Spinal cord (tissue), 10 donors: ENCODE results near the gene DHRS7B. TPM values are rescaled to one million over a fixed set of nuclear protein-coding genes. Genes with fewer than 3 reads are reported as not detected.

Experiments used
- DNase-seq, 6 donors: peaks; one replicate each; pipeline versions ENCODE4 v3.0.0 to v3.0.0-alpha.2; 2013 to 2015; ENCODE audit warnings: low spot score in 6 of 6, low read depth in 4 of 6
- H3K27ac ChIP-seq: one replicate; pipeline ENCODE4 v1.5.1; 2013; ENCODE audit warnings: low read depth, low read length, control low read depth
- H3K27me3 ChIP-seq: one replicate; pipeline ENCODE4 v1.6.1; 2013; ENCODE audit warnings: low read length; ENCODE audit not compliant: control insufficient read depth, insufficient read depth
- H3K36me3 ChIP-seq: one replicate; pipeline ENCODE4 v1.6.1; 2013; ENCODE audit warnings: low read length; ENCODE audit not compliant: control insufficient read depth, insufficient read depth
- H3K4me1 ChIP-seq: one replicate; pipeline ENCODE4 v1.6.1; 2013; ENCODE audit warnings: low read length; ENCODE audit not compliant: control insufficient read depth, insufficient read depth
- H3K4me3 ChIP-seq: one replicate; pipeline ENCODE4 v1.5.1; 2013; ENCODE audit warnings: low read depth, low read length, control low read depth
- H3K9me3 ChIP-seq: one replicate; pipeline ENCODE4 v1.6.1; 2013; ENCODE audit warnings: low read length; ENCODE audit not compliant: control insufficient read depth, insufficient read depth
- WGBS: methylation state at CpG from one replicate; pipeline ENCODE4 v1.1.5; 2013; ENCODE audit warnings: missing lambda C conversion rate; ENCODE audit not compliant: insufficient coverage; 5-methylcytosine and 5-hydroxymethylcytosine counted together
- polyA plus RNA-seq, 2 donors: library from polyadenylated mRNA; unstranded; fragments of 120-200 nt; gene quantifications; one replicate each; pipeline ENCODE4 v1.2.1, GENCODE V29; 2013; ENCODE audit not compliant: insufficient read length in 2 of 2
- total RNA-seq, 2 donors: library from RNA; depleted of rRNA in 1 of 2; stranded (reverse); fragments of 120-200 nt in 1 of 2; fragments of >200 nt in 1 of 2; gene quantifications; one replicate each; pipeline versions ENCODE4 v1.2.3 to v1.2.4, GENCODE V29; 2013 to 2014
- donor health status: healthy.

Gene DHRS7B
- total and polyA plus RNA-seq, 4 donors: 20.3 to 43.2 (median 31.9) TPM

DNA sequence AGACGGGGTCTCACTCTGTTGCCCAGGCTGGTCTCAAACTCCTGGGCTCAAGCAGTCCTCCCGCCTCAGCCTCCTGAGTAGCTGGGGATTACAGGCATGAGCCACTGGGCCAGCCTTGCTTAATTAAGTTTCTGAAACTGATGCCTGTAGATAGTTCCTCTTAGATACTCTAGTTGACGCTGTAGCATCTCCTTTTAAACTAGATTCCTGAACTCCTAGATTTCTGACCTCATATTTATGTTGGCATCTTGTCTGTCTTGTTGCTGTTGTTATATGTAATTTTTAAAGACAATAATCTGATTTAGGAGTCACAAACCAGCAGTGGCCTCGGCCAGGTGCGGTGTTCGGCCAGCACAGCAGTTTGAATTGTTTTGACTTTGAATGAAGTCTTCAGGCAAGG is 37.5 kb downstream of the DHRS7B start:
- no peaks in the 10 kb centered on the region for H3K9me3 ChIP-seq
- H3K36me3 ChIP-seq: no peaks in the 10 kb centered on the region
- H3K4me1 ChIP-seq: peaks cover 11% of the 10 kb centered on the region
- no peak for DNase-seq
- H3K27me3 ChIP-seq: no peaks in the 10 kb centered on the region
- WGBS: 93% methylated on average over 2 of the region's 6 CpGs
- H3K27ac ChIP-seq: no peak overlapping the region
- no peak overlapping the region for H3K4me3 ChIP-seq

DNA sequence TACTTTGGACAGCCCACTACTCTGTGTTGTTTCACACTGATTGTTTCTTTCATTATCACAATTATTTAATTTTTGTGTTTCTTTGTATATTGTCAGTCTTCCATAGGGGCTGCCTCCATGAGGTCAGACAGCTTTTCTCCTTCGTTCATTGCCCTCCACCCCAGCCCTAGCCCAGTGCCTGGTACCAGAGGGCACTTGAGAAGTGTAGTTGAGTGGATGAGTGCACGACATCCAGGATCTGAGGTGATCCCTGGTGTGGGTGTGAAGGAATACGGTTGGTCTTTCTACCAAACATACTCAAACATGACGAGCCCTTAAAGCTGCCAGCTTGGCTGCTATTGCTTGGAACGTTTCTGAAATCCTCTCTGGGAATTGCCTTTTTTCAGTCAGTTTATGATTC is 37.9 kb downstream of the DHRS7B start:
- Histone ChIP-seq H3K36me3 (no peaks in the 10 kb centered on the region), H3K9me3 (no peaks in the 10 kb centered on the region), H3K27ac (no peak overlapping the region), H3K4me1 (peaks cover 16% of the 10 kb centered on the region), H3K27me3 (no peaks in the 10 kb centered on the region), H3K4me3 (no peak overlapping the region)
- no peak for DNase-seq
- WGBS: 100% methylated on average over 1 of the region's 5 CpGs

DNA sequence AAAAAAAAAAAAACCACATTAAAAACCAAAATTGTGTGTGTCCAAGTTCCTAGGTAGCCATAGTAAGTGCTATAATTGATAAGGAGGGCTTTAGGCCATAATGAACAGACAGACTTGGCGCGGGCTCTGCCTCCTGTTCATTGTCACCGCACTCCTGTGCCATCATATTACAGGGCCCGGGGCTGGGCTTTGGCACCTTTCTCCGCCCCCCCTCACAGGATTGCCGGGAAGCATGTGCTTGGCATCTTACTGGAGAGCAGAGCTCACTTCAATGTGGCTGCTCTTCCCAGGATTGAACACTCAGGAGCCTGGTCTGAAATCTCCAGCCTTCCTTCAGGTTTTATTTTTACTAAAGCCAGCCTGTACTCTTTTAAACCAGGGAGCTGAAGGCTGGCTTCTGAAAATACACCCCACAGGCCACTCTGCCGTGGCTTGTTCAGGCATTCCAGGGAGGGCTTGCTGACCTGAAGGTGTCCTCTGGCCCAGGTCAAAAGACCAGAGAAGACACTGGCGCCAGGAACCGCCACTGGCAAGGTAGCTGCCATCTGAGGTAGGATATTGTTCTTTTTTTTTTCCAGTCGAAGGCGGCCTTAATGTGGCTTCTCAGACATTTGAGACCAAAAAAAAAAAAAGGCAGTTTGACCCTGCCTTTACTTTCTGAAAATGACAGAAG is 39.3 kb downstream of the DHRS7B start:
- Histone ChIP-seq H3K27me3 (no peaks in the 10 kb centered on the region), H3K4me1 (peaks cover 18% of the 10 kb centered on the region), H3K9me3 (no peaks in the 10 kb centered on the region), H3K4me3 (no peak overlapping the region), H3K27ac (no peak overlapping the region), H3K36me3 (no peaks in the 10 kb centered on the region)
- 87% methylated on average over 10 of the region's 11 CpGs for WGBS
- no peak for DNase-seq

DNA sequence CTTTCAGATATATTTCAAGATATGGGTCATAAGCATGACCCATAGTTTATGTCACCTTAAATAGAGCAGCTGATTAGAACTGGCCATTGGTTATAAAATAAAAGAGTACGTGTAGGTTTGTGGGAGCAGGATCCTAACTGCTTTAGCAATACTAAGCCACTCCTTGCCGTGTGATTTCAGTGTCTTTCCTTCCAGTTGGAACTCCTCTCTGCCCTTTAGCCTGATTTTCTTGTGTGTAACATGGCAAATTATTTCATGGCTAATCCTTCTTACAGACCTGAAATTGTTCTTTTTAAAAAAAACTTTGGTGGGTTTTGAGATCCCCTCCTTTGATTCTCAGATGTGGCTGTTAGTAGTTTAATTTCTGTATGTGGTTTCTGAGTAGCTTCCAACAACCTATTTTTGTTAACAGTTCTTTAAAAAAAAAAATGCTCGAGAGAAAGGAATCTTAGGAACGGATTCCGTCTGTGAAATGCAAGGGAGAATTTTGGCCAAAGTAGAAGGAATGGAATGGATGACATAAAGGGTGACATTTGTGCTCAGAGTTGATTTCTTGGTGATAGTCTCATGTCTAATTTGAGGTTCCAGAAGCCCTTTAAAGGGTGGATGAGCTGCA is 39.9 kb downstream of the DHRS7B start:
- no peaks in the 10 kb centered on the region for H3K9me3 ChIP-seq
- WGBS: 59% methylated on average over 2 of the region's 5 CpGs
- H3K4me3 ChIP-seq: no peak overlapping the region
- peak in 1 of 6 donors; percentile 20 for DNase-seq
- peak overlapping the region; percentile 29 for H3K27ac ChIP-seq
- peaks cover 2% of the 10 kb centered on the region for H3K36me3 ChIP-seq
- H3K27me3 ChIP-seq: no peaks in the 10 kb centered on the region
- H3K4me1 ChIP-seq: peaks cover 21% of the 10 kb centered on the region

DNA sequence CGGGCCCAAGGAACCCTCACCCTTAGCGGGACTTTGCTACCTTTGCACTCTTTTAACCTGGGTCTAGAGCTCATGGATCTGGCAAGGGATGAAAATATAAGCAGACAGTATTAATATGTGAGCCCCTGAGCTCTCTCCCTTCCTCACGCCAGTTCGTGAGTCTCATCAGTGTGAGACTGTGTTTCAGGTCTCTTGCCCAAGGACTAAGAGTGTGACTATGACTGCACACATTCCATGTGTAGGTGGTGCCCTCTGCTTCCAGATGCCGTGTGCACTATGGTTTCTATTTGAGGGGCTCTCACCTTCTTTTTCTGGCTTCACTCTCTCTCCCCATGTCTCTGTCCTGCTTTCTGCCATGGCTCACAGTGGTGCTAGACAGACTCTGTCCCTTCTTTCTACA is 40.5 kb downstream of the DHRS7B start:
- Histone ChIP-seq H3K27ac (peak overlapping the region; percentile 29), H3K9me3 (no peaks in the 10 kb centered on the region), H3K4me1 (peaks cover 21% of the 10 kb centered on the region), H3K4me3 (no peak overlapping the region), H3K36me3 (peaks cover 8% of the 10 kb centered on the region), H3K27me3 (no peaks in the 10 kb centered on the region)
- 94% methylated on average over 3 of the region's 5 CpGs for WGBS
- DNase-seq: no peak

DNA sequence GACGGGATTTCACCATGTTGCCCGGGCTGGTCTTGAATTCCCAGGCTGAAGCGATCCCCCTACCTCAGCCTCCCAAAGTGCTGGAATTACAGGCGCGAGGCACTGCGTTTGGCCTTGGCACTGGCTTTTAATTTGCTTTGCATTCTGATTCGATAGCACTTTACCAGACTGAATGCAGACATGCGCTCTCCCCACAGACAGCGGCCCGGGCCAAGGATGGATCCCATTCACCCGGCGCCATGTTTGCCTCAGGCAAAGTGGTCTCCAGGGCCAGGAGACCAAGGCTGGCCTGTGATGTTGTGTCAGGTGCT is 41.7 kb downstream of the DHRS7B start:
- no peak for DNase-seq
- no peaks in the 10 kb centered on the region for H3K9me3 ChIP-seq
- H3K4me1 ChIP-seq: peaks cover 21% of the 10 kb centered on the region
- no peaks in the 10 kb centered on the region for H3K27me3 ChIP-seq
- H3K4me3 ChIP-seq: no peak overlapping the region
- H3K27ac ChIP-seq: no peak overlapping the region
- H3K36me3 ChIP-seq: peaks cover 11% of the 10 kb centered on the region
- 91% methylated on average over 11 of the region's 12 CpGs for WGBS

DNA sequence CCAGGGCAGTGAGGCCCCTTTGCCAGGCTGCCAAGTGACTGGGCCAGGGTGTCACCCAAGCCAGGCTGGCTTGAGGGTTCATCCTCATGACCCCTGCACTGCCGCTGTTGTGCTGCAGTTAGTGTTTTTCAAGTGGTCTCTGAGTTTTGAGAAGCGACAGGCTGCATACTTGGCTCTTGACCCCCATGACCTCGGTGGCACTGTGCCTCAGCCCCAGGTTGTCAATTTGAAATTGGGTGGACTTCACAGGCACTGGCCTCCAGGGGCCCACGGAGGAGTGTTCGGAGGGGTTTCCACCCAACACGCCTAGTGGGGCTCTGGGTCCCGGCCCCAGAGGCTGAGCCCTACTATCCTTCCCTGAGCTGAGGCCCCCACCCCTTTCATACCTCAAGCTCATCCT is 42.7 kb downstream of the DHRS7B start:
- no peaks in the 10 kb centered on the region for H3K27me3 ChIP-seq
- 96% methylated on average over 7 of the region's 7 CpGs for WGBS
- peaks cover 11% of the 10 kb centered on the region for H3K36me3 ChIP-seq
- peaks cover 21% of the 10 kb centered on the region for H3K4me1 ChIP-seq
- DNase-seq: no peak
- no peaks in the 10 kb centered on the region for H3K9me3 ChIP-seq
- H3K4me3 ChIP-seq: no peak overlapping the region
- no peak overlapping the region for H3K27ac ChIP-seq

DNA sequence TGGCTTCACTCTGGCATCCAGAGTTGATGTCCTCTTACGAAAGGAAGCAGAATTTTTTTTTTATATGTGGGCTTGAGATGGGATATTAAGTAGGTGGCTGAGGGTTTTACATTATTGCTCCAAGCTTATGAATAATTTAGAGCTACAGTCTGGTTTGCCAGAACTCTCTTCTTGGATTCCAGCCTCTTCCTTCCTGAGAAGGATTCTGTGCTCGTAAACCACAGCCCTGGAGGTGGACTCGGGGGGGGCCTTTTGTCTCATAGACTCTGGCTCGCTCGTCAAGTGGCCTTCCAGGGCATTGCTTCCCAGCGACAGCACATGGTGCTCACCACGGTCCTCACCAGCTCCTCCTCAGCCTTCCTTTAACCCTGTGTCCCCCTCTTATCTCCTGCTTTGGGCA is 44.0 kb downstream of the DHRS7B start:
- Histone ChIP-seq H3K4me1 (peaks cover 21% of the 10 kb centered on the region), H3K27me3 (no peaks in the 10 kb centered on the region), H3K27ac (no peak overlapping the region), H3K9me3 (no peaks in the 10 kb centered on the region), H3K36me3 (peaks cover 19% of the 10 kb centered on the region), H3K4me3 (no peak overlapping the region)
- no peak for DNase-seq
- 75% methylated on average over 4 of the region's 7 CpGs for WGBS

DNA sequence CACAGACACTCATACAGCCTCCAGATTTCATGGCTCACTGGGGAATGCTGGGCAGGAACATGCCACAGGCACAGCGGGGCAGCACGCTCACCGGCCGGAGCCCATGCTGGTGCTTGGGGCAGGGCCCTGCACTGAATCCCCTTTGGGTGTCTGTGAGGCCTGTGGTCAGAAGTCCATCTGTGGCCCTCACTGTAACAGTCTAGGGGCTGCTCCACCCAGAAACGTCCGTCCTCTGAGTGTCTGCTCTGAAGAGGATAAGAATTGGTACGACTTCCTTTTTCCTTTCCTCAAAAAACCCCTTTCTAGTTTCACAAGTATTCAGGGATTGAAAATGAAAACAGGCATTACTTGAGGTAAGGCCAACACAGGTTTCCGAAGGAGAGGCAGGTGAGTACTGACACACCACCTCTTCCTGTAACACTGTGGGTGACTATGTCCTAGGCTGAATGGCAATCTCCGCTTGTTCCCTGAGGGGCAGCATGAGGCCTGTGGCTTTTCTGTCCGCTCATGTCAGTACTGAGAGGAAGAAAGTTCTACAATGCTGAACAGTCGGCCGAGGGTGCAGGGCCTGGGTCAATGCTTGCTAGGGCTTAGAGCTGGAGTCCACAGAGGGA is 44.7 kb downstream of the DHRS7B start:
- Histone ChIP-seq H3K4me3 (no peak overlapping the region), H3K9me3 (no peaks in the 10 kb centered on the region), H3K27me3 (no peaks in the 10 kb centered on the region), H3K27ac (no peak overlapping the region), H3K4me1 (peaks cover 16% of the 10 kb centered on the region), H3K36me3 (peaks cover 19% of the 10 kb centered on the region)
- WGBS: 96% methylated on average over 9 of the region's 12 CpGs
- DNase-seq: no peak

DNA sequence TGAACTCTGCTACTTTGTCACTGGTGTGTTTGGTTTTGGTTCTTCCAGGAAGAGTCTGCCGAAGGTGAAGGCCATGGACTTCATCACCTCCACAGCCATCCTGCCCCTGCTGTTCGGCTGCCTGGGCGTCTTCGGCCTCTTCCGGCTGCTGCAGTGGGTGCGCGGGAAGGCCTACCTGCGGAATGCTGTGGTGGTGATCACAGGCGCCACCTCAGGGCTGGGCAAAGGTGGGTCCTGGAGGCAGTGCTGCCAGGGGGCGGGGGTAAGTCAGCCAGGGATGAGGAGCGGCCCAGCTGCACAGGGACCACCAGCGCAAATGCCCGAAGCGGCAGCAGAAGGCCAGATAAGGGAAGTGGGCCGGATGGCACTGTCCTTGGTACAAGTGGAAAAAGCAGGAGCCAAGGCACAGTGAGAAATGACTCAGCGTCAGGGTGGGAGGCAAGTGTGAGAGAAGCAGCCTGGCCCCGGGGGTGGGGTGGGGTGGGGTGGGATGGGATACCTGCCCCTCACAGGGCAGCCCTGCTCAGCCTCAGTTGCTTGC is 45.3 kb downstream of the DHRS7B start:
- H3K9me3 ChIP-seq: no peaks in the 10 kb centered on the region
- no peak overlapping the region for H3K4me3 ChIP-seq
- DNase-seq: no peak
- no peaks in the 10 kb centered on the region for H3K27me3 ChIP-seq
- H3K27ac ChIP-seq: no peak overlapping the region
- 99% methylated on average over 17 of the region's 17 CpGs for WGBS
- peaks cover 16% of the 10 kb centered on the region for H3K4me1 ChIP-seq
- H3K36me3 ChIP-seq: peaks cover 19% of the 10 kb centered on the region
